H1 (cell line): ENCODE results near the gene COL5A1. TPM values are rescaled to one million over a fixed set of nuclear protein-coding genes. Genes with fewer than 3 reads are reported as not detected.

Source experiments
- ATF2 ChIP-seq: IDR thresholded peaks from 2 replicates; pipeline ENCODE4 v1.6.1; 2012; ENCODE audit warnings: low read length, inconsistent platforms
- BCL11A ChIP-seq, 2 experiments: IDR thresholded peaks; one replicate each; pipeline ENCODE4 v1.6.1; 2011; ENCODE audit warnings: low read depth in 2 of 2, low read length in 2 of 2, mild to moderate bottlenecking in 2 of 2
- EGR1 ChIP-seq: IDR thresholded peaks from 2 replicates; pipeline ENCODE4 v1.6.1; 2011; ENCODE audit warnings: low read depth, low read length, borderline replicate concordance
- EP300 ChIP-seq, 2 experiments: IDR thresholded peaks; 1 replicate in 1 of 2; 2 replicates in 1 of 2; pipeline ENCODE4 v1.6.1; 2011 to 2012; ENCODE audit warnings: low read depth in 2 of 2, low read length in 2 of 2, mild to moderate bottlenecking in 2 of 2, borderline replicate concordance in 1 of 2, inconsistent platforms in 1 of 2, moderate library complexity in 1 of 2
- HDAC6 ChIP-seq: IDR thresholded peaks from one replicate; pipeline ENCODE4 v1.7.1; 2012; ENCODE audit warnings: low read depth, mild to moderate bottlenecking, inconsistent platforms, low read length, moderate library complexity
- KDM4A ChIP-seq: IDR thresholded peaks from one replicate; pipeline ENCODE4 v1.7.1; 2012; ENCODE audit warnings: low read depth, mild to moderate bottlenecking, moderate library complexity, low read length, inconsistent platforms; ENCODE audit not compliant: severe bottlenecking
- KDM5A ChIP-seq: fragments of 200-600 bp; IDR thresholded peaks from 2 replicates; pipeline ENCODE4 v1.7.1; 2012; ENCODE audit warnings: mild to moderate bottlenecking, low read length, inconsistent platforms, mixed read lengths
- RNF2 ChIP-seq: fragments of 200-900, 300-1000 bp; sonication (generic); IDR thresholded peaks from 2 replicates; pipeline ENCODE4 v1.7.1; 2016; ENCODE audit warnings: borderline replicate concordance, low read depth, mild to moderate bottlenecking, antibody characterized with exemption, low read length; ENCODE audit not compliant: poor library complexity, severe bottlenecking; ENCODE audit errors: missing control alignments
- SAP30 ChIP-seq: fragments of 300-600 bp; sonication (generic); IDR thresholded peaks from 2 replicates; pipeline ENCODE4 v1.7.1; 2012; ENCODE audit warnings: low read length, moderate library complexity, mild to moderate bottlenecking, inconsistent platforms; ENCODE audit not compliant: insufficient read depth, insufficient replicate concordance
- TAF7 ChIP-seq: optimal IDR thresholded peaks from 2 replicates; pipeline ENCODE3; 2011; ENCODE audit warnings: low read depth, mild to moderate bottlenecking, inconsistent platforms, low read length, moderate library complexity, borderline replicate concordance
- polyA plus RNA-seq, 7 experiments: library from polyadenylated mRNA; depleted of rRNA in 3 of 7; stranded (reverse) in 5 of 7; unstranded in 2 of 7; fragments of >200 nt in 5 of 7; fragments of 200-250 nt in 2 of 7; gene quantifications; 1 replicate in 5 of 7; 2 replicates in 1 of 7; 4 replicates in 1 of 7; pipeline versions ENCODE4 v1.2.1 to v1.2.3, GENCODE V29; 2011 to 2013; ENCODE audit warnings: missing spikeins in 2 of 7, mixed read lengths in 2 of 7
- total RNA-seq: library from RNA; stranded (reverse); fragmentation: NEBNext Ultra II Directional; extraction: Animal tissue kit (Norgen Biotek cat#: 25700); gene quantifications from 2 replicates; pipeline ENCODE4 v1.2.1, GENCODE V29; 2021

Gene COL5A1
- total and polyA plus RNA-seq, 2 of the 8 experiments (the other 6 are each of a cell fraction or from before 2014, with no cell fraction given), result 3.8 to 12.0 TPM

GRCh38 chr9:134681061-134681661 is 39.6 kb downstream of the COL5A1 start (continued):
- TF ChIP-seq EGR1, result no peak
- TF ChIP-seq TAF7, result no peak
- TF ChIP-seq EP300 (IDR thresholded peaks at IDR 0.05; ENCODE audit: borderline replicate concordance in 1 of 2, low read depth in 2 of 2, low read length in 2 of 2), result no peak
- TF ChIP-seq ATF2, result no peak
- no peak for TF ChIP-seq HDAC6
- TF ChIP-seq SAP30, result no peak
- no peak for TF ChIP-seq KDM4A
- TF ChIP-seq KDM5A, result no peak
- TF ChIP-seq BCL11A (IDR thresholded peaks at IDR 0.05; ENCODE audit: low read depth in 2 of 2, low read length in 2 of 2), result no peak
- no peak for TF ChIP-seq RNF2
